NCI-H146 treated with DMSO at 0.1 percent for 48 hours (cell line): ENCODE measurements around the gene INSYN1.
A peak's percentile ranks its signal among the peaks of the same experiment; 100 is the strongest.
"Not testable (repeated sequence)": the region's sequence is repeated elsewhere in the genome, so short reads cannot be mapped to it uniquely, and the experiment has no call there.

Experiments
- DNase-seq: peaks from one replicate; lab custom pipeline; 2025; ENCODE audit not compliant: unreplicated experiment; lab: John Stamatoyannopoulos, UW

Gene INSYN1

GRCh38 chr15:73715417-73715816 is 37.7 kb downstream of the INSYN1 start:
- no peak for DNase-seq

- DNase-seq: no peak
Measured at GRCh38 chr15:73714695-73715301, 38.4 kb downstream of the INSYN1 start.

GRCh38 chr15:73712107-73712506 is 41.0 kb downstream of the INSYN1 start:
- DNase-seq: no peak

GRCh38 chr15:73711526-73711925 is 41.6 kb downstream of the INSYN1 start:
- DNase-seq: no peak

GRCh38 chr15:73710321-73710720 is 42.8 kb downstream of the INSYN1 start:
- no peak for DNase-seq

GRCh38 chr15:73709686-73710085 is 43.5 kb downstream of the INSYN1 start:
- DNase-seq: no peak

GRCh38 chr15:73709241-73709640 is 43.9 kb downstream of the INSYN1 start:
- no peak for DNase-seq

GRCh38 chr15:73708691-73709090 is 44.5 kb downstream of the INSYN1 start:
- DNase-seq: no peak

GRCh38 chr15:73704869-73705645 is 48.1 kb downstream of the INSYN1 start:
- DNase-seq: peak; percentile 3

GRCh38 chr15:73704142-73704868 is 48.8 kb downstream of the INSYN1 start:
- not testable (repeated sequence) for DNase-seq

- not testable (repeated sequence) for DNase-seq
Measured at GRCh38 chr15:73703601-73704000, 49.5 kb downstream of the INSYN1 start.

GRCh38 chr15:73702311-73703239 is 50.6 kb downstream of the INSYN1 start:
- DNase-seq: not testable (repeated sequence)

- peak; percentile 19 for DNase-seq
Measured at GRCh38 chr15:73700041-73700842, 52.9 kb downstream of the INSYN1 start.

- DNase-seq: no peak
Measured at GRCh38 chr15:73699249-73700040, 53.7 kb downstream of the INSYN1 start.

- DNase-seq: no peak
Measured at GRCh38 chr15:73697033-73697467, 56.1 kb downstream of the INSYN1 start.

- DNase-seq: no peak
Measured at GRCh38 chr15:73696641-73697001, 56.5 kb downstream of the INSYN1 start.

- no peak for DNase-seq
Measured at GRCh38 chr15:73695773-73696640, 57.1 kb downstream of the INSYN1 start.

- DNase-seq: no peak
Measured at GRCh38 chr15:73694419-73694818, 58.7 kb downstream of the INSYN1 start.
